NOMO-1 (cell line): ENCODE data around the gene S100A1.
A peak's percentile ranks its signal among the peaks of the same experiment; 100 is the strongest.
"Not testable (repeated sequence)": the region's sequence is repeated elsewhere in the genome, so short reads cannot be mapped to it uniquely, and the experiment has no call there.

Experiments
- DNase-seq, 2 experiments: peaks; one replicate each; lab custom pipeline; 2025; ENCODE audit not compliant: unreplicated experiment in 2 of 2; lab: John Stamatoyannopoulos, UW

The S100A1 gene

DNA sequence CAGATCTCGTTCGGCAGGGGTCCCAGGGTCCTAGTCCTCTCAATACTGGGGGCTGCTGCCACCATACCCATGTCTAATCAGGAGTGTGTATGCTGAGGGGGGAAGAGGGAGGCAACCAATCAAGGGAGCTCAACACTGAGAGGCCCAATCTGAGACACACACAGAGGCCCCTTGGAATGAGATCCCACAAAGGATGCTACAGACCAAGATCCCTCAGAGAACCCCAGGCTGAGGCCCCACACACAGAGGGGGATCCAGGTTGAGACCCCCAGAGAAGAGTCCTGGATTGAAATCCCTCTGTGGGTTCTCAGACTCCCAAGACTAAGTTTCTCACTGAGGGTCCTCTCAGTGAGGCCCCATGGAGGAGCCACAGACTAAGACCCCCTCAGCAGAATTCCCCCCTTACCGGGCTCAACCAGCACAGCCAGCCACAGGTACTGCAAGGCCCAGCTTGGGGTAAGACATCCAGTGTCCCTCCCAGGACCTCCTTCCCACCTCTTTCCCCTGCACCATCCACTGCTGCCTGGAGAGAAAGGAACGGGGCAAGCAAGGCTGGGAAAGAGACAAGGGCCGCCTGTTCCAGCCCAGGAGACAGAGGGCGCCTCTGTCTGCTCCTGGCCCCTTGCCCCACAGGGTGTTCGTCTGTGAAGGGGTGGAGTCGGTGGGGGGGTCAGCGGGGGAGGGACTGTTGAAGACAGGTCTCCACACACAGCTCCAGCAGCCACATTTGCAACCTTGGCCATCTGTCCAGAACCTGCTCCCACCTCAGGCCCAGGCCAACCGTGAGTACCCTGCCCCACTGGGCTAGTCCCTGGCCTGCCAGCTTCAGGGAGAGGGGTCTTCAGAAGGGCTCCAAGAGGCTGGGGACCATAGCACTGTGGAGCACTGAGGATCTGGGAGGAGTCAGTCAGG lies at the start of gene S100A1:
Gene S100A1, plus strand, starts transcription at position 720 of the 912 bp plus-strand sequence. CDS start 2,088 bp downstream, outside the sequence.
- no peak for DNase-seq

DNA sequence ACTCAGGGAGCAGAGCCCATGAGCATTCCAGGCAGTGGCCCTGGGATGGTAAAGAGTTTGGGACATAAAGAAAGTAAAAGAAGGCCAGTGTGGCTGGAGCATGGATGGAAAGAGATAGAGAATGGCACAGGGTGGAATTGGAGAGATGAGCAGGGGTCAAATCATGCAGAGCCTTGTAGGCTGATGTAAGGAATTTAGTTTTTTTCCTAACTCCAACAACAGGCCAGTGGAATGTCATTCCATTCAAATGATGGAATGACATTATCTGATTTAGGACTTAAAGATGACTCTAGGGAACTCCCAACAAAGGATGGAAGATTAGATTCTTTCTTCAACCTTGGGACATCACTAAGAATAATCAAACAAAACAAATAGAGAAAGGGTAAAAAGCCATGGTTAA lies 49.7 kb upstream of the S100A1 start:
- DNase-seq: no peak

DNA sequence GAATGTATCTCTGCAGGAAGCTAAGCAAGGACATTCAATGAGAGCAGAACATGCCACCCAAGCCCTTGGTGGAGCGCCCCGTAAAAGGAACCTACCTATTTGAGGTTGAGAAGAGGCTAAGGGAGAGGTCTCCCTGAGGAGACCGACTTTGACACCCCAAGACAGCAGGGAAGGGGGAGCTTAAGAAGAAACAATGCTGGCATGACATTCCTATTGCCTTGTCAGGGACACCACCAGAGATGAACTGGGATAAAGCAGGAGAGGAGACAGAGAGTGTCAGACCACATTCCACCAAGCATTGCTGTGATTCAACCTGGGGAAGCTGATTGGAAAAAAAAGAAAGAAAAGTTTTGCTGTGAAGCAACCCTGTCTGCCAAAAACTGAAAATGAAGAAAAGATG lies 49.3 kb upstream of the S100A1 start:
- no peak for DNase-seq

DNA sequence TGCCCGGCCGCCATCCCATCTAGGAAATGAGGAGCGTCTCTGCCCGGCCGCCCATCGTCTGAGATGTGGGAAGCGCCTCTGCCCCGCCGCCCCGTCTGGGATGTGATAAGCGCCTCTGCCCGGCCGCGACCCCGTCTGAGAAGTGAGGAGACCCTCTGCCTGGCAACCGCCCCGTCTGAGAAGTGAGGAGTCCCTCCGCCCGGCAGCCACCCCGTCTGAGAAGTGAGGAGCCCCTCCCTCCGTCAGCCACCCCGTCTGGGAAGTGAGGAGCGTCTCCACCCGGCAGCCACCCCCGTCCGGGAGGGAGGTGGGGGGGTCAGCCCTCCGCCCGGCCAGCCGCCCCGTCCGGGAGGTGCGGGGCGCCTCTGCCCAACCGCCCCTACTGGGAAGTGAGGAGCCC lies 45.4 kb upstream of the S100A1 start:
- not testable (repeated sequence) for DNase-seq

DNA sequence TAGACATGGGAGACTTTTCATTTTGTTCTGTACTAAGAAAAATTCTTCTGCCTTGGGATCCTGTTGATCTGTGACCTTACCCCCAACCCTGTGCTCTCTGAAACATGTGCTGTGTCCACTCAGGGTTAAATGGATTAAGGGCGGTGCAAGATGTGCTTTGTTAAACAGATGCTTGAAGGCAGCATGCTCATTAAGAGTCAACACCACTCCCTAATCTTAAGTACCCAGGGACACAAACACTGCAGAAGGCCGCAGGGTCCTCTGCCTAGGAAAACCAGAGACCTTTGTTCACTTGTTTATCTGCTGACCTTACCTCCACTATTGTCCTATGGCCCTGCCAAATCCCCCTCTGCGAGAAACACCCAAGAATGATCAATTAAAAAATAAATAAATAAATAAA lies 44.7 kb upstream of the S100A1 start:
- DNase-seq: not testable (repeated sequence)

DNA sequence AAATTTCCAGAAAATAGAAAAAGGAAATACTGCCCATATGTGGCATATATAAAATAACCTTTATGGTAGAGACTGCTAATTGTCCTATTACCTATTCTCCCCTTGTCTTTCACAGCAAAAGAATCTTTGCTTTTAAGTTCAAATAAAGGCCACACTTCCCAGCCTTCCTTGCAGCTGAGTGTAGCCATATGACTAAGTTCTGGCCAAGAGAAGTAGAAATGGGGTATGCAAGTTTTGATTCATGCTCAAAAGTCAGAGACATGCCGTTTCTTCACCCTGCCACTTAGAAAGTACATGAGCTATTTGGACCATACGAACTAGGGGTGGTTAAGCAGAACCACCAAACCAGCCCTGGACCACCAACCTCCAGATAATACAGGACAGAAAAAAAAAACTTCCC lies 44.3 kb upstream of the S100A1 start:
- no peak for DNase-seq

DNA sequence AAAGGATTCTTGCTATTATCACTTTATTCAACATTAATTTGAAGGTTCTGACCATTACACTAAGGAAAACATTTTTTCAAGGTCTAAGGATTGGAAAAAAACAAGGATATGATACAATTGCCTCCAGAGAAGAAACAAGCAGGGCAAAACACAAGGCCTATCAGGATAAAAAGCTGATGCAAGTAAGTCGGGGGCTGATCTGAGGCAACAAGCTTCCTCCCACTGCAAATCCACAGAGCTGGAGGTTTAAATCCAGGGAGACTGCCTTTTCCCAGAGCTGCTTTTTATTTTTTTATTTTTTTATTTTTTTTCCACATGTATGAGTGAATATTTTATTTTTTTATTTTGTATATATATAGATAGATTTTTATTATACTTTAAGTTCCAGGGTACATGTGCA lies 43.2 kb upstream of the S100A1 start:
- no peak for DNase-seq

DNA sequence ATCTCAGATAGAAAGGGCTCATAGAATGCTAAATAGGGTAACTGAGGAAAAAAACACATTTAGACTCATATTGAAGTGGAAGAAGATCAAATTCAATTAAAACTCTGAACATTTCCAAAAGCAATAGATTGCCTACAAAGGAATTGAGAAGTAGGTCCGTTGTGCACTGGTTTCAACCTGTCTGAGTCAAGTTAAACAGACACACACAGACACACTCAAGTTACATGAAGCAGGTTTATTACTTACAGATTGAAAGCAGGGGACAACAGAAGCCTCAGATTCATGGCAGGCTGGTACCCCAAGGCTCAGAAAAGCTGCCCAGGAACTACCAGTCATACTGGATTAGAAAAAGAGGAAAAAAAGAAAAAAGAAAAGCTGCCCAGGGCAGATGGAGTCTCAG lies 41.9 kb upstream of the S100A1 start:
- DNase-seq: no peak

DNA sequence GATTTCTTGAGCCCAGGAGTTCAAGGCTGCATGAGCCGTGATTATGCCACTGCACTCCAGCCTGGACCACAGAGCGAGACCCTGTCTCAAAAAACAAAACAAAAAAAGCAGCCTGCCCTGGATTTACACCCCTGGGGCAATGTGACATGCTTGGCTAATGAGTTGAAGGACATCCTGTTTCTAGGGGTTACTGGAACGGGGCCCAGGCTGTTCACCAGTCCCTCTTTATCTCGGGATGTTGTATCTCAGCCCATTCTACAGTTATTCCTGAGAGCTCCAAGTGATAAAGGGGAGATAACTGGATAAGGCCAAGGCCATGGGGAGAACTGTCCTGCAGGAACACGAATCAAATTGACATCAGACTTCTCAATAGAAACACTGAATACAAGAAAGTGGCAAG lies 40.9 kb upstream of the S100A1 start:
- no peak for DNase-seq

DNA sequence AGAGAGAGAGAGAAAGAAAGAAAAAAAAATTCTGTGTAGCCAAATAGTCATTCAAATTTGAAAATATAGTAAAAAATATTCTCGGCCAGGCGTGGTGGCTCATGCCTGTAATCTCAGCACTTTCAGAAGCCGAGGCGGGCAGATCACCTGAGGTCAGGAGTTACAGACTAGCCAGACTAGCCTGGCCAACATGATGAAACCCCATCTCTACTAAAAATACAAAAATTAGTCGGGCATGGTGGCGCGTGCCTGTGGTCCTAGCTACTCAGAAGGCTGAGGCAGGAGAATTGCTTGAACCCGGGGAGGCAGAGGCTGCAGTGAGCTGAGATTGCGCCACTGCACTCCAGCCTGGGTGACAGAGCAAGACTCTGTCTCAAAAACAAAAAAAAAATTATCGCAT lies 40.2 kb upstream of the S100A1 start:
- not testable (repeated sequence) for DNase-seq

DNA sequence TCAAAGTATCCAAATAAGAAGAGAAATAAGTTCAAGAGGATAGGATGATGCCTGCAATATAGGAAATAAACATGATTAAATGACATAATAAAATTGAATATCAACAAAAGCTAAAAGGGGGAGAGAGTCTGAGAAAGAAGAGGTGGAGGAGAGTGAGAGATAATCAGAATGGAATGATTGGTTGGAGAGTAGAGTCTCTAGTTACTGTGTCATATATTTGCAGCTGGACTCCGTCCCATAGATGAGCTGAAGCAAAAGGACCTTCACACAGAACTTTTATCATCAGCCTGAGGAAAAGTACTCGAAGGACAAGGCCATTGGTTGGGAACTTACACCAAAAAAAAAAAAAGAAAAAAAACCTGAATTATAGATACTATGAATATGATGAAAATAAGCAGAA lies 39.8 kb upstream of the S100A1 start:
- no peak for DNase-seq

DNA sequence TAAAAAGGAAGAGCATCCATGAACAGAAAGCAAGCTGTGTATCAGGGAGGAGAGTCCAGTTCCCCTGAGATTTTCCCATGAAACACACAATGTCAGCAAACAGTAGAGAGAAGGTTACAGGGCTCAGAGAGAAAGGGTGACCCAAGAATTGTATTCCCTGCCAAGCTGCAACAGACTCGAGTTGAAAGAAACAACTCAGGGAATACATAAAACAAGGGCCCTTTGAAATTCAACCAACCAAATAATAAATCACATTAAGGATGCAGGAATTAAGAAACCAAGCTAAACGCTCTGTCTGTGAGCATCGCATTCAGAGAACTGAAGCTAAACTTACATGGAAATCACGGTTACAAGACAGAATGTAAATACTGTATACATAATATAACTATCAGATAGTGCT lies 35.5 kb upstream of the S100A1 start:
- no peak for DNase-seq

DNA sequence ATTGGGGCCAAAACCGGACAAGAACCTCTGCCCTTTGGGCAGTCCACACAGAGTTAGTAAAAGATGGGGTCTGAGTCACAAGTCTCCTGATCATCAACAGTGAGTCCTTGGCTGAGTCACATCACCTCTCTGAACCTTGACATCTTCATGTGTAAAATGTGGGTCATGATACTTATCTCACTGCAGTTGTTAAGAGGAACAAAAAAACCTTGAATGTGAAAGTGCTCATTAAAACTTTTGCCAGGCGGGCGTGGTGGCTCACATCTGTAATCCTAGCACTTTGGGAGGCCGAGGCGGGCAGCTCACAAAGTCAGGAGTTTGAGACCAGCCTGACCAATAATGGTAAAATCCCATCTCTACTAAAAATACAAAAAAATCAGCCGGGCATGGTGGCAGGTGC lies 31.0 kb upstream of the S100A1 start:
- peak in 1 of 2 experiments; percentile 45 for DNase-seq

DNA sequence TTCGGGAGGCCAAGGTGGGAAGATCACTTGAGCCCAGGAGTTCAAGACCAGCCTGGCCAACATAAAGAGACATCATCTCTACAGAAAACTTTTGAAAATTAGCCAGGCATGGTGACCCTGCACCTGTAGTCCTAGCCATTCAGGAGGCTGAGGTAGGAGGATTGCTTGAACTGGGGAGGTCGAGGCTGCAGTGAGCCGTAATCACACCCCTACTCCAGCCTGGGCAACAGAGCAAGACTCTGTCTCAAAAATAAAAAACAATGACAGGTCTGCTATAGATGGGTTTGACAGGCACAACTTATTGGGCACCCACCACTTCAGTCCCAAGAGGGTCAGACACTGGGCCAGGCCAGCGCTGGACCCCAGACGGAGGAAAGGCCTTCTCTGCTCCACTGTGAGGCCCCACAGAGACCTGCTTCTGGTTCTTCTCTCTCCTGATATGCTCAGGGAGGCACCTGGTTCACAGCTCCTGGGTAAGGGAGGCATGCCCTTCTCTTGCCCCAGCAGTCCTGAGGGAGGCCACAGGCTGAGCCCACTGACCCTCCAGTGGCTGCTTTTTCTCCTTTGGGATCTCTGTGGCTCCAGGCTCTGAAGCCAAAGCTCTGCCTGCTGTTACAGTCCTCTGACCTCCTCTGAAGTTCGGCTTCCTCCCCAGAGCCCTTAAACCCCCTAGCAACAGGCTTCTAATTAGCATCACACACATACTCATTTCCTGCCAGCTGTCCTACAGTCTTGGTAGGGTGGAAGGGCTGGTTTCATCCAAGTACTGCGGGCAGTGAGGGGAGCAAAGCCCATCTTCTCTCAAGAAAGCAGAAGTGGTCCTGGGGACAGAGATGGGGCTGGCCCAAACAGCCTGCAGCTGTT lies 29.7 kb upstream of the S100A1 start:
- peak; percentile 97 to 99 for DNase-seq

DNA sequence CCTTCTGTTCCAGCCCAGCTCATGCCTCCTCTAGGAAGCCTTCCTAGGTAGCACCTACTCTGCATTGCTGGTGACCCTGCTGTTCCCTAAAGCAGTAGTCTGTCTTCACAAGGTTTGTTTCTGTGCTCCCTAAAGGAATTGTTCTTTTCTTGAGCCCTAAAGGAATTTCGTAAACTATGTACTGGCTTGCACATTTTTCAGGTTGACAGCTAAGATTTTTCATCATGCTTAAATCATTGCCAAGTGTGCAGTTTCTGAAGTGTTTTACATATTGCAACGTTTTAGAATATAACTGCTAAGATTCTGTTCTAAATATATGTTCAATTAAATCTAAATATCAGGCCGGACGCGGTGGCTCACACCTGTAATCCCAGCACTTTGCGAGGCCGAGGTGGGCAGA lies 28.4 kb upstream of the S100A1 start:
- DNase-seq: no peak

DNA sequence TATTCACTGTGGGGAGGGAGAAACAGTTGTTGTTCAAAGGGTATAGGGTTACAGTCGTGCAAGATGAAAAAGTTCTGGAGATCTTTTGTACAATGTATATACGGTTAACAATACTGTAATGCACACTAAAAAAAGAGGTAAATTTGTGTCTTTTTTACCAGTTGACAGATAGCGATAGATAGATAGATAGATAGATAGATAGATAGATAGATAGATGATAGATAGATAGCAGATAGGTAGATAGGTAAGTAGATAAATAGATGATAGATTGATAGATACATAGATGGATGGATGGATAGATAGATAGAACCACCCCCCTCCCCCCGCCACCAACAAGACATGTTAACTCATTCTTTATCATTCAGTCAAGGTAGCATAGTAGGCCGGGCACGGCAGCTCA lies 25.5 kb upstream of the S100A1 start:
- DNase-seq: no peak

DNA sequence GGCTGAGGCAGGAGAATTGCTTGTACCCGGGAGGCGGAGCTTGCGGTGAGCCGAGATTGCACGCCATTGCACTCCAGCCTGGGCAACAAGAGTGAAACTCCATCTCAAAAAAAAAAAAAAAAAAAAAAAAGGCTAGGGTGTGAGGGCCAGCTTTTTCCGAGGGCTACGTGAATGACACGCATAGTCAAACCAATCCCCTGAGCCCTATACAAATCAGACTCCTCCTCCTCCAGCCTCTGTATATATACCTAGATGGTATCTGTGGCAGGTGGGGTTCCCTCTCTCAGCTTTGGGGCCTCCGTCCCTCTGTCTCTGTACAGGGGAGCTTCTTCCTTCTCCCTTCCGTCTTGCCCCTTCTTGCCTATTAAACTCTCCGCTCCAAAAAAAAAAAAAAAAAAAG lies 22.0 kb upstream of the S100A1 start:
- DNase-seq: no peak

DNA sequence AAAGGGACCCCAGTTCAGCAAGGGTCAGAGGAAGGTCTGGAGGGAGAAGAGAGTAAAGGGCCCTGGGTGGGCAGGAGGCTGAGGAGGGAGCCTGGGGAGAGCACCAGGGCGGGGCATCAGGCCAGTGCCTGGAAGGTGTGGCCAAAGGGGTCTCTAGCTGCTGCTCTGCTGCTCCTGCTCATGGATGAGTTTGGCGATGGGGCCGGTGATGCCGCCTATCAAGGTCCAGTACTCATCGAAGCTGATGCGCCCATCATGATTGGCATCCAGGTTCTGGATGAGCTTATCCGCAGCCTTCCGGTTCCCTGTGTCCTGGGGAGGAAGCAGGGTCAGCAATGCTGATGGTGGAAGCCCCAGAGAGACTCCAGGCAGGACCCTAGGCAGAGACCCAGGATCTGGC lies 20.9 kb upstream of the S100A1 start:
- no peak for DNase-seq

DNA sequence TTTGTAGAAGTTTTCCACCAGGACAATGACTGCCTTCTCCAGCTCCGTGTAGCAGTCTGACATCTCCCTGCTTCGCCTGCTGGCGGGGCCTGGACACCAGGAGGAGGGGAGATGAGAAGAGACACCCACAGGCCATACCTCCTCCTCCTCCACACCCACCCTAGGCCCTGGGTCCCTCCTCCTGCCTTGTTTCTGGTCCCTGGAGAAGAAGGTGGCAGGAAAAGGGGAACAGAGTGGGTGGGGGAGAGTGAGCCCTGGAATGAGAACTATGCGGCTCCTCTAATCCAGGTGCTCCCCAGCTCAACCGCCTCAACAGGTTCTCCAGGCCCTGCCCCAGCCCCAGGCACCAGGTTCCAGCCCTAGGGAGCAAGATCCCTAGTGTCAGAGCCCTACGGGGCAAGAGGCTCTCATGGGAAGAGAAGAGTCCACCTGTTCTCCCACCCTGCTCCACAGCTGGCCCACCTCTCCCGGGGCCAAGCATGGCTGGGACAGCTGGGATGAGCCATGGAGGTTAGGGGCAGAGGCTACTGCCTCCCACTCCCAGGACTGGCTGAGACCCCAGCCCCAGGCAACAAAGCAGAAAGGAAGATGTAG lies 20.0 kb upstream of the S100A1 start:
- DNase-seq: no peak

DNA sequence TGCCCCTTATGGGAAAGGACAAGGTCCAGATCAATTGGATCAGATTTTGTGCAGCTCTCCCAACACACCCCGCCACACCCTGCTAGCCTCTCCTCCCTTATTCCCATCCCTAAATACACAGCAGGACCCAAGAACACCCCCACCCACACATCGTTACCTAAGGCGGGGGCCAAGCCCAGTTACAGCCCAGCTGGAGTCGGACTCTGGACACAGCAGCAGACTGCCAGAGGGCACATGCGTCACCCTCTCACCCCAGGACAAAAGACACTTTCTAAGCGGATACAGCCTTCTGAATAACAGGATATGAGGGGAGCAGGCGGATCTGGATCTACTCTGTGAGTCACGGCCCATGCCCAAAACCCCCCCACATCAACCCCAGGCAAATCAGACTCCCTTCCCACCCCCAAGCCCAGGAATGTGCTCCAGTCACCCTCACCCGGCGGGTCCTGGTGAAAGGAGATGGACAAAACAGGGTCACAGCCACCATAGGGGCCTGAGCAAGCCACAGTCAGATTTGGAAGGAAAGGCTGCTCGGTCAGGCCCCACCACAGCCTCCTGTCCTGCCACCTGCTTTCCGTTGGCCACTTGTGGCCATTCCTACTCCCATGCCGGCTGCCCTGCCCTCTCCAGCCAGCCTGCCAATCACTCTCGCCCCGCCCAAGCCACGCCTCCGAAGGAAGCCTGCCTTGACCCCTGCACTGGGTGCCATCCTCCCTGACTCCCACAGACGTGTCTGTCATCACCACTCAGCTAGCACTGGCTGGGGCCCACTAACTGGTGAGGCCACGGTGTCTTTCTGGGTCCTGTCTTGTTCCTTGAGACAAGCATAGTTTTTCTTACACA lies 19.3 kb upstream of the S100A1 start:
- DNase-seq: no peak

DNA sequence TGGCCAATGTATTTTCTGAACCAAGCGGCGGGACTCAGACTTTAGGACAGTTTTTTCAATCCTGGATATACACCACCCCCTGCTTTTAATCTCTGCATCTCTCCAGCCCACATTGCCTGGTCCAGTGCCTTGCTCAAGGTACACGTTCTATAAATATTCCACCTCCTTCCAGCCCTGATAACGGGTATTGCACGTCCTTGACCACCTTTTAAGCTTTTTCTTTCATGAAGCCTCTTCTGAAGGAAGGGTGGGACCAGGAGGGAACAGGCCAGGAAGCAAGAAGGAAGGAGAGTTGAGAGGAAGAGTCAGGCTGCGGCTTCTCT lies 18.7 kb upstream of the S100A1 start:
- no peak for DNase-seq
